HFFc6 (cell line): ENCODE results near the gene KCTD11. TPM values are rescaled to one million over a fixed set of nuclear protein-coding genes. Genes with fewer than 3 reads are reported as not detected.
"Not testable (repeated sequence)": the region's sequence is repeated elsewhere in the genome, so short reads cannot be mapped to it uniquely, and the experiment has no call there.

Experiments
- DNase-seq: peaks from one replicate; pipeline ENCODE4 v3.0.0-alpha.2; 2018
- H3K27ac Mint-ChIP-seq: 2 replicates; pipeline ENCODE4 v1.8.0; 2020; ENCODE audit warnings: mild to moderate bottlenecking, mixed read lengths
- H3K27me3 Mint-ChIP-seq: 2 replicates; pipeline ENCODE4 v1.8.0; 2021; ENCODE audit warnings: mild to moderate bottlenecking, moderate library complexity, mixed read lengths; ENCODE audit not compliant: insufficient read depth
- H3K36me3 Mint-ChIP-seq: 2 replicates; pipeline ENCODE4 v1.8.0; 2021; ENCODE audit warnings: low read depth, mixed read lengths
- H3K4me1 Mint-ChIP-seq: 2 replicates; pipeline ENCODE4 v1.8.0; 2020; ENCODE audit warnings: low read depth, mixed read lengths
- H3K4me3 Mint-ChIP-seq: 2 replicates; pipeline ENCODE4 v1.8.0; 2020; ENCODE audit warnings: mild to moderate bottlenecking, moderate library complexity, mixed read lengths
- H3K9me3 Mint-ChIP-seq: 2 replicates; pipeline ENCODE4 v1.8.0; 2020; ENCODE audit warnings: mild to moderate bottlenecking, mixed read lengths
- CTCF ChIP-seq: fragments of 200-600 bp; sonication (generic); IDR thresholded peaks from 2 replicates; pipeline ENCODE4 v1.5.0; 2021; ENCODE audit warnings: antibody characterized with exemption, mild to moderate bottlenecking
- total RNA-seq, 6 experiments: library from RNA; stranded (reverse); fragmentation: NEBNext Ultra II Directional; extraction: Animal tissue kit (Norgen Biotek cat#: 25700); gene quantifications; 2 replicates in 1 of 6; 3 replicates in 5 of 6; pipeline ENCODE4 v1.2.3, GENCODE V29; 2021

Gene KCTD11
- total RNA-seq, 6 experiments from 2014 or later, result 11.2 to 14.5 (median 12.6) TPM

DNA sequence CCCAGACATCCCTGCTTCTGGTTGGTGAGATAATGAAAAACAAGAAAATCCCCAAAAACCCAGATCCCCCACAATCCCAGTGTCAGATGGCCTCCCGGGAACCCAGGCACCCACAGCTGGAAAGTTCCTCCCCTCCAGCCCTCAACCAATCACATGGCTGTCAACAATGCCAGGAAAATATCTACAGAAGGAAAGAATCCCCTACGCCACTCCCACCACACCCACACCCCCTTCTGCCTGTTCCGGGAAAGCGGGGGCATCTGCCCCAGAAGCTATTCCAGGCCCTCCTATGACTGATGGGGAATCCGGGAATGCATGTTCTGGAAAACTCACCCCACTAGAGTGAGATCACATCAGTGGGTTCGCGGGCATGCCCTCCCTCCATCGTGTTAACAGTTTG lies 4.8 kb downstream of the KCTD11 start:
- H3K9me3 Mint-ChIP-seq, result no peaks in the 10 kb centered on the region

GRCh38 chr17:7357381-7357780 lies 5.4 kb downstream of the KCTD11 start:
- no peak for DNase-seq
- H3K36me3 Mint-ChIP-seq, result no peaks in the 10 kb centered on the region
- H3K27ac Mint-ChIP-seq, result no peak overlapping the region
- peaks cover 6% of the 10 kb centered on the region for H3K27me3 Mint-ChIP-seq
- H3K4me1 Mint-ChIP-seq, result peaks cover 33% of the 10 kb centered on the region
- no peak for TF ChIP-seq CTCF
- no peak overlapping the region for H3K4me3 Mint-ChIP-seq
- H3K9me3 Mint-ChIP-seq, result no peaks in the 10 kb centered on the region

More for the DNA sequence above, 4.8 kb downstream of the KCTD11 start:
- H3K27me3 Mint-ChIP-seq, result peaks cover 5% of the 10 kb centered on the region
- H3K27ac Mint-ChIP-seq, result no peak overlapping the region
- DNase-seq, result no peak
- H3K4me1 Mint-ChIP-seq, result peaks cover 34% of the 10 kb centered on the region
- no peak for TF ChIP-seq CTCF
- H3K36me3 Mint-ChIP-seq, result no peaks in the 10 kb centered on the region
- no peak overlapping the region for H3K4me3 Mint-ChIP-seq

- Mint-ChIP-seq H3K4me3 (no peak overlapping the region), H3K4me1 (peaks cover 9% of the 10 kb centered on the region), H3K9me3 (no peaks in the 10 kb centered on the region), H3K27ac (no peak overlapping the region), H3K27me3 (peaks cover 11% of the 10 kb centered on the region), H3K36me3 (no peaks in the 10 kb centered on the region)
- TF ChIP-seq CTCF, result no peak
- DNase-seq, result no peak
Measured at GRCh38 chr17:7361906-7362305, 9.9 kb downstream of the KCTD11 start.

- Mint-ChIP-seq H3K27me3 (peaks cover 16% of the 10 kb centered on the region), H3K36me3 (no peaks in the 10 kb centered on the region), H3K9me3 (no peaks in the 10 kb centered on the region), H3K4me1 (peaks cover 9% of the 10 kb centered on the region), H3K4me3 (no peak overlapping the region), H3K27ac (no peak overlapping the region)
- TF ChIP-seq CTCF, result no peak
- peak; percentile 39 for DNase-seq
Measured at GRCh38 chr17:7363311-7363710, 11.3 kb downstream of the KCTD11 start.

GRCh38 chr17:7365963-7366362 lies 14.0 kb downstream of the KCTD11 start:
- DNase-seq, H3K4me1 Mint-ChIP-seq, H3K9me3 Mint-ChIP-seq, H3K36me3 Mint-ChIP-seq, H3K27ac Mint-ChIP-seq, H3K4me3 Mint-ChIP-seq: not testable (repeated sequence)
- peaks cover 28% of the 10 kb centered on the region for H3K27me3 Mint-ChIP-seq

- TF ChIP-seq CTCF, result no peak
- H3K4me3 Mint-ChIP-seq, result no peak overlapping the region
- no peak for DNase-seq
- no peaks in the 10 kb centered on the region for H3K9me3 Mint-ChIP-seq
- H3K36me3 Mint-ChIP-seq, result no peaks in the 10 kb centered on the region
- H3K27me3 Mint-ChIP-seq, result peaks cover 26% of the 10 kb centered on the region
- peaks cover 9% of the 10 kb centered on the region for H3K4me1 Mint-ChIP-seq
- no peak overlapping the region for H3K27ac Mint-ChIP-seq
Measured at GRCh38 chr17:7367083-7367482, 15.1 kb downstream of the KCTD11 start.
